Tibial artery (tissue), 4 donors: Measurements from ENCODE around the gene CRY1.
A peak's percentile ranks its signal among the peaks of the same experiment; 100 is the strongest.

Source experiments
- DNase-seq, 2 donors: peaks; one replicate each; pipeline ENCODE4 v3.0.0-alpha.2; 2019
- H3K27ac ChIP-seq, 2 donors: fragments of 200-600 bp; sonication (generic) in 1 of 2; 1 replicate in 1 of 2; 2 replicates in 1 of 2; pipeline ENCODE4 v1.5.1; 2018 to 2019; ENCODE audit warnings: mild to moderate bottlenecking in 1 of 2
- H3K27me3 ChIP-seq, 2 donors: fragments of 200-600 bp; sonication (generic) in 1 of 2; one replicate each; pipeline versions ENCODE4 v1.5.1 to v1.6.0; 2016 to 2019
- H3K36me3 ChIP-seq, 3 donors: fragments of 200-600 bp; sonication (generic) in 2 of 3; one replicate each; pipeline ENCODE4 v1.5.1; 2016 to 2019; ENCODE audit warnings: mild to moderate bottlenecking in 2 of 3
- H3K4me1 ChIP-seq, 4 donors: fragments of 200-600 bp; sonication (generic) in 2 of 4; 1 replicate in 3 of 4; 2 replicates in 1 of 4; pipeline ENCODE4 v1.5.1; 2016 to 2019
- H3K4me3 ChIP-seq, 2 donors: fragments of 200-600 bp; sonication (generic) in 1 of 2; 1 replicate in 1 of 2; 2 replicates in 1 of 2; pipeline ENCODE4 v1.5.1; 2018 to 2019; ENCODE audit warnings: mild to moderate bottlenecking in 2 of 2
- H3K9me3 ChIP-seq, 3 donors: fragments of 200-600 bp; sonication (generic) in 1 of 3; one replicate each; pipeline ENCODE4 v1.5.1; 2016 to 2019
- intact Hi-C: fragments of 100-400 bp; cut with DNase I; formaldehyde crosslinking; loops from one replicate; pipeline ENCODE4 v1.15.0; 2023; ENCODE audit warnings: low total_unique reads
- TF ChIP-seq, protein P1 (sequence below), 2 experiments: fragments of 200-600 bp in 1 of 2; fragments of 450-650 bp in 1 of 2; IDR thresholded peaks; one replicate each; pipeline ENCODE4 v1.5.1; 2017 to 2019; ENCODE audit warnings: antibody characterized with exemption in 2 of 2, mild to moderate bottlenecking in 1 of 2, moderate library complexity in 1 of 2

The CRY1 gene

DNA sequence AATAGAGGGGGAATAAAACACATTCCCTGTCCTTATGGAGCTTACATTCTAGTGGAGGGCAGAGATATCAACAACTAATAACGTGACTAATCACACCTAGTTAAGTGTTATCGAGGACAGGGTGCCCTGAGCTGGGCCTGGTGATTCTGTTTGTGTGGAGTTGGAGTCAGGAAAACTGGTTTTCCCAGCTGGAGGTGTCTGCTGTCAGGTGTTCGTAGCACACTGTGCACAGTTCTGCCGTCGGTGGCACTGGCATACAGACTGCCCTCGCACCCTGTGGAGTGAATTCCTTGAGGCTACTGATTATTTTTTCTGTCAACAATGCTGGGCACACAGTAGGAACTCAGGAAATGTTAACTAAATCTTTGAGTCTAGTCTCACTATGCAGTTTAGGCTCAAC, 105.5 kb downstream of the CRY1 start:
- H3K4me1 ChIP-seq = peaks cover 0 to 40% (median 31%) of the 10 kb centered on the region in 4 donors
- no peaks in the 10 kb centered on the region for H3K27me3 ChIP-seq
- intact Hi-C loops = loop anchor here (2.0 kb wide), 1 partner anchor 31 kb away; no protein-coding TSS in a partner anchor
- peak overlapping the region; percentile 93 to 95 for H3K27ac ChIP-seq
- H3K36me3 ChIP-seq = peaks cover 0 to 8% (median 0%) of the 10 kb centered on the region in 3 donors
- no peaks in the 10 kb centered on the region for H3K9me3 ChIP-seq
- no peak for DNase-seq
- H3K4me3 ChIP-seq = peak overlapping the region in 1 of 2 donors; percentile 81
- TF ChIP-seq, protein P1, sequence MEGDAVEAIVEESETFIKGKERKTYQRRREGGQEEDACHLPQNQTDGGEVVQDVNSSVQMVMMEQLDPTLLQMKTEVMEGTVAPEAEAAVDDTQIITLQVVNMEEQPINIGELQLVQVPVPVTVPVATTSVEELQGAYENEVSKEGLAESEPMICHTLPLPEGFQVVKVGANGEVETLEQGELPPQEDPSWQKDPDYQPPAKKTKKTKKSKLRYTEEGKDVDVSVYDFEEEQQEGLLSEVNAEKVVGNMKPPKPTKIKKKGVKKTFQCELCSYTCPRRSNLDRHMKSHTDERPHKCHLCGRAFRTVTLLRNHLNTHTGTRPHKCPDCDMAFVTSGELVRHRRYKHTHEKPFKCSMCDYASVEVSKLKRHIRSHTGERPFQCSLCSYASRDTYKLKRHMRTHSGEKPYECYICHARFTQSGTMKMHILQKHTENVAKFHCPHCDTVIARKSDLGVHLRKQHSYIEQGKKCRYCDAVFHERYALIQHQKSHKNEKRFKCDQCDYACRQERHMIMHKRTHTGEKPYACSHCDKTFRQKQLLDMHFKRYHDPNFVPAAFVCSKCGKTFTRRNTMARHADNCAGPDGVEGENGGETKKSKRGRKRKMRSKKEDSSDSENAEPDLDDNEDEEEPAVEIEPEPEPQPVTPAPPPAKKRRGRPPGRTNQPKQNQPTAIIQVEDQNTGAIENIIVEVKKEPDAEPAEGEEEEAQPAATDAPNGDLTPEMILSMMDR (IDR thresholded peaks at IDR 0.05) = no peak

DNA sequence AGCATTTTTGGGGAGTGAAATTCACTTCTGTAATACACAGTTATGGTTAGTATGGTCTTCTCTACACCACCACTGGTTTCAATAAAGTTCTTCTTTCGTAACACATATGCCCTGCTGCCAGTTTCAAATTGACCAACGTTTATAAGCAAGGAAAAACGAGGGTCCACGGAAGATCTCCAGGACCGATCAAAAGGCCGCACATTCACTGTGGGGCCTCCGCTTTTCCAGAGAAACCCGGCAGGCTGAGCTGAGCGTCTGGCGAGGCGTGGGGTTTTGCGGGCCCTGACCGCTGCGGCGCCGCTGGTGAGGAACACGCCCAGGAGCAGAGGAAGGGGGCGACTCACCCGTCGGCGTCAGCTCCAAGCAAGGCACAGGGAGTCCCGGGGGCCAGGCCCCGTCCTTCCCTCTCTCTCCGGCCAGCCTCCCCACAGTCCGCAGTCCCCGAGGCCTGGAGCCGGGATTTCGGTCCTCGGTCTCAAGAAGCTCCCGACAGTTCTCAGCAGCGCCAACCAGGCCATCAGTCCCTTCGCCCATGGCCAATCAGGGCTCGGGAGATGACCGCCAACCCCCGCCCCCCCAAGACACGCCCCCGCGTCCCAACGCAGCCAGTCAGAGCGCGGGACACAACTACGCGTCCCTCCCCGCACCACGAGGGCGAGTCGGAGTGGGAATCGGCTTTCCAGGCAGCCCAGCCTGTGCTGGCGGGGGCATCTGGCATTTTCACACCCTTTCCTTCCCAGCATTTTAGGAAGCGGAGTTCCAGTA, 106.5 kb downstream of the CRY1 start, which contains the start of gene MTERF2:
Gene MTERF2 (minus strand): TSS at position 522 of the 765 bp plus-strand sequence. CDS start 8,432 bp downstream, outside the sequence.
- Histone ChIP-seq H3K36me3 (peaks cover 0 to 8% (median 0%) of the 10 kb centered on the region in 3 donors), H3K4me3 (peak within 1 kb of the TSS; percentile 69 to 81), H3K4me1 (peaks cover 0 to 40% (median 31%) of the 10 kb centered on the region in 4 donors), H3K27ac (peak within 1 kb of the TSS; percentile 93 to 95), H3K27me3 (no peaks in the 10 kb centered on the region), H3K9me3 (no peaks in the 10 kb centered on the region)
- DNase-seq = peak; percentile 94 to 97
- TF ChIP-seq, protein P1 (IDR thresholded peaks at IDR 0.05) = no peak
- intact Hi-C loops = loop anchor here (2.0 kb wide), 1 partner anchor 30 kb away; no protein-coding TSS in a partner anchor

DNA sequence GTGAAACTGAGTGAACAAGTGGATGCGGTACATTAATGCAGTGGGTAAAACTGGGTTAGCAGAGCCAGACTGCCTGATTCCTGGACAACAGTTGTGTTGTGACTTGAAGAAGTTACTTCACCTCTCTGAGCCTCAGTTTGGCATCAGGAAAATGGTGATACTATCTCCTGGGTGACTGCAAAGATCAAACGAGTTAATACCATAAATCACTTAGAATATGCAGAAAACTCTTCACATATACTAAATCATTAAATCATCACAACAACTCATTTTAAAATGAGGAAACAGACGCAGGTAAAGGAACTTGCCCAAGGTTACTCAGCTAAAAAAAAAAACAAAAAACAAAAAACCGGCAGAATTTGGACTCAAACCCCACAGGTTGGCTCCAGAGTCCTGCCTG, 107.2 kb downstream of the CRY1 start:
- H3K4me1 ChIP-seq = peaks cover 0 to 40% (median 31%) of the 10 kb centered on the region in 4 donors
- peak overlapping the region; percentile 93 to 95 for H3K27ac ChIP-seq
- intact Hi-C loops = loop anchor here (2.0 kb wide), 1 partner anchor 29 kb away; no protein-coding TSS in a partner anchor
- no peaks in the 10 kb centered on the region for H3K27me3 ChIP-seq
- no peak for DNase-seq
- H3K4me3 ChIP-seq = peak overlapping the region; percentile 69 to 81
- H3K9me3 ChIP-seq = no peaks in the 10 kb centered on the region
- TF ChIP-seq, protein P1 (IDR thresholded peaks at IDR 0.05) = no peak
- peaks cover 0 to 8% (median 0%) of the 10 kb centered on the region in 3 donors for H3K36me3 ChIP-seq

DNA sequence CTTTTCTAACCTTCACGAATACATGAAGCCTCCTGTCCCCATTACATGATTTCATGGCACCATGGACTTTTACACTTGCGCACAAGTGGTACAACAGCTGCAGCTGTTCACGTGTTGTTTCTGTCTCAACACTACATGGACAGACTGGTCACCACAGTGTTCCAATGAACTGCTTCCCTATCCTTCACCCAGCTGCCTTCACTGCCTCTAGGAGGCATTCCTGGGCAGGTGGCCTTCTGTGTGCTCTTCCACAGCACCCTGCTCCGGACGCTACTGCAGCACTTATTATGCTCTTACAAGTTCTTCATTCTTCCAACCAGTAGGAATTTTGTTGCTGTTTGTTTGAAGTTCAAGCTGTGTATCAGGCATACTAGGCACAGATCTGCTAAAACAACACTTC, 107.9 kb downstream of the CRY1 start:
- H3K9me3 ChIP-seq = no peaks in the 10 kb centered on the region
- peaks cover 0 to 8% (median 0%) of the 10 kb centered on the region in 3 donors for H3K36me3 ChIP-seq
- peaks cover 0 to 40% (median 31%) of the 10 kb centered on the region in 4 donors for H3K4me1 ChIP-seq
- H3K27me3 ChIP-seq = no peaks in the 10 kb centered on the region
- peak overlapping the region in 1 of 2 donors; percentile 81 for H3K4me3 ChIP-seq
- no peak for DNase-seq
- TF ChIP-seq, protein P1 (IDR thresholded peaks at IDR 0.05) = no peak
- H3K27ac ChIP-seq = peak overlapping the region; percentile 93 to 95
- intact Hi-C loops = no loop called here

DNA sequence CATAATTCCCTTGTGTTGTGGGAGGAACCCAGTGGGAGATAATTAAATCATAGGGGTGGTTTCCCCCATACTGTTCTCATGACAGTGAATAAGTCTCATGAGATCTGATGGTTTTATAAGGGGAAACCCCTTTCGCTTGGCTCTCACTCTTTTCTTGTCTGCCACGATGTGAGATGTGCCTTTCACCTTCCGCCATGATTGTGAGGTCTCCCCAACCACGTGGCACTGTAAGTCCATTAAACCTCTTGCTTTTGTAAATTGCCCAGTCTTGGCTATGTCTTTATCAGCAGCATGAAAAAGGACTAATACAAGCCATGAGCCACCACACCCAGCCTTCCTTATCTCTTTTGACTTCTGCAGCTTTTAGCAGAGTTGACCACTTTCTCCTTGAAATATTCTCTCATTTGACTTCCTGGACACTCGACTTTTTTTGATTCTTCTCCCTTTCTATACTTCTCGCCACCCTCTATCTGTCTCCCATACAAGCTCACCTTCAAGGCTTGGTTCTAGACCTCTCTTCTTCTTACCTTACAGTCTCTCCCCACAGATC, 108.7 kb downstream of the CRY1 start:
- Histone ChIP-seq H3K4me3 (no peak overlapping the region), H3K27ac (no peak overlapping the region), H3K27me3 (no peaks in the 10 kb centered on the region), H3K36me3 (peaks cover 0 to 8% (median 0%) of the 10 kb centered on the region in 3 donors), H3K4me1 (peaks cover 0 to 37% (median 31%) of the 10 kb centered on the region in 4 donors), H3K9me3 (no peaks in the 10 kb centered on the region)
- TF ChIP-seq, protein P1 (IDR thresholded peaks at IDR 0.05) = no peak
- intact Hi-C loops = no loop called here
- no peak for DNase-seq
